Muscle of leg (tissue), 11 donors: ENCODE data around the gene FAM228B. TPM values are rescaled to one million over a fixed set of nuclear protein-coding genes. Genes with fewer than 3 reads are reported as not detected.
"Not testable (repeated sequence)": the region's sequence is repeated elsewhere in the genome, so short reads cannot be mapped to it uniquely, and the experiment has no call there.

Experiments
- DNase-seq: peaks from one replicate; pipeline ENCODE4 v3.0.0; 2013
- H3K27ac ChIP-seq: one replicate; pipeline ENCODE4 v1.5.1; 2013; ENCODE audit warnings: mild to moderate bottlenecking, low read length, control low read depth
- H3K27me3 ChIP-seq: one replicate; pipeline ENCODE4 v1.6.1; 2013; ENCODE audit warnings: low read length; ENCODE audit not compliant: control insufficient read depth, insufficient read depth
- H3K36me3 ChIP-seq: one replicate; pipeline ENCODE4 v1.6.1; 2013; ENCODE audit warnings: low read length; ENCODE audit not compliant: control insufficient read depth, insufficient read depth
- H3K4me1 ChIP-seq: one replicate; pipeline ENCODE4 v1.6.1; 2013; ENCODE audit warnings: low read length; ENCODE audit not compliant: control insufficient read depth, insufficient read depth
- H3K4me3 ChIP-seq: one replicate; pipeline ENCODE4 v1.5.1; 2013; ENCODE audit warnings: low read length, control low read depth
- H3K9me3 ChIP-seq: replicated peaks from 2 replicates; pipeline ENCODE4 v1.6.1; 2013; ENCODE audit warnings: low read depth, low read length; ENCODE audit not compliant: control insufficient read depth
- WGBS: methylation state at CpG from one replicate; pipeline ENCODE4 v1.1.5; 2013; ENCODE audit warnings: missing lambda C conversion rate; ENCODE audit not compliant: insufficient coverage; 5-methylcytosine and 5-hydroxymethylcytosine counted together
- polyA plus RNA-seq, 8 donors: library from polyadenylated mRNA; unstranded; fragments of 120-200 nt; gene quantifications; one replicate each; pipeline versions ENCODE4 v1.2.1 to v1.2.3, GENCODE V29; 2013; ENCODE audit warnings: inconsistent platforms in 1 of 8, low replicate concordance in 1 of 8; ENCODE audit not compliant: insufficient read length in 8 of 8, insufficient read depth in 1 of 8
- total RNA-seq: library from RNA; stranded (reverse); fragments of 120-200 nt; gene quantifications from one replicate; pipeline ENCODE4 v1.2.4, GENCODE V29; 2013

The FAM228B gene
- total and polyA plus RNA-seq, 9 donors = 11.2 to 31.5 (median 15.3) TPM

DNA sequence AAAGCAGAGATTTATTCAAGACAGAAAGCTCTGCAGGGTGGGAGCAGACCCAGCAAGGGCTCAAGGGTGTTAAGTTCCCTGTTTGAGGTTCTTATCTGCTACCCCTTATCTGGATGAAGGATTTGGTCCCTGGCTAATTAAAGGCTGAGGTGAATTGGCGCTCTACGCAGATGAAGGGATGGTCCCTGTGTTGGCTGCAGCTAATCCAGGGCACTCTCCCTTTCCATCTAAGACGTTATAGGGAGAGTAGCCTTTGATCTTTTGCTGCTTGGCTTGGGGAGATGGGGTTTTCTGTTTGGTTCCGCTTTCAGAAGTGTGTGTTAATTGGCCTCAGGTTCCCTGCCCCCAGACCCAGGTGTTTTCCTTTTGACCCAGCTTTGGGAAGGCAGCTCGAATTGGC is 68.6 kb downstream of the FAM228B start:
- Histone ChIP-seq H3K36me3 (no peaks in the 10 kb centered on the region), H3K4me1 (no peaks in the 10 kb centered on the region), H3K9me3 (no peaks in the 10 kb centered on the region), H3K4me3 (no peak overlapping the region), H3K27ac (no peak overlapping the region), H3K27me3 (no peaks in the 10 kb centered on the region)
- no peak for DNase-seq
- WGBS = 22% methylated on average over 2 of the region's 5 CpGs

- not testable (repeated sequence) for H3K27me3 ChIP-seq, DNase-seq, H3K27ac ChIP-seq, H3K9me3 ChIP-seq, H3K4me3 ChIP-seq, H3K4me1 ChIP-seq, H3K36me3 ChIP-seq
- WGBS = no CpG with 5 or more reads among the region's 1 CpG
Observed at GRCh38 chr2:24197213-24197612, 73.9 kb downstream of the FAM228B start.

- Histone ChIP-seq H3K9me3 (no peaks in the 10 kb centered on the region), H3K27me3 (no peaks in the 10 kb centered on the region), H3K4me3 (no peak overlapping the region), H3K27ac (no peak overlapping the region), H3K36me3 (peaks cover 24% of the 10 kb centered on the region), H3K4me1 (peaks cover 2% of the 10 kb centered on the region)
- 77% methylated on average over 9 of the region's 12 CpGs for WGBS
- no peak for DNase-seq
Observed at GRCh38 chr2:24199968-24200590, 76.8 kb downstream of the FAM228B start.

- no peak overlapping the region for H3K27ac ChIP-seq
Observed at GRCh38 chr2:24200799-24201198, 77.5 kb downstream of the FAM228B start.

DNA sequence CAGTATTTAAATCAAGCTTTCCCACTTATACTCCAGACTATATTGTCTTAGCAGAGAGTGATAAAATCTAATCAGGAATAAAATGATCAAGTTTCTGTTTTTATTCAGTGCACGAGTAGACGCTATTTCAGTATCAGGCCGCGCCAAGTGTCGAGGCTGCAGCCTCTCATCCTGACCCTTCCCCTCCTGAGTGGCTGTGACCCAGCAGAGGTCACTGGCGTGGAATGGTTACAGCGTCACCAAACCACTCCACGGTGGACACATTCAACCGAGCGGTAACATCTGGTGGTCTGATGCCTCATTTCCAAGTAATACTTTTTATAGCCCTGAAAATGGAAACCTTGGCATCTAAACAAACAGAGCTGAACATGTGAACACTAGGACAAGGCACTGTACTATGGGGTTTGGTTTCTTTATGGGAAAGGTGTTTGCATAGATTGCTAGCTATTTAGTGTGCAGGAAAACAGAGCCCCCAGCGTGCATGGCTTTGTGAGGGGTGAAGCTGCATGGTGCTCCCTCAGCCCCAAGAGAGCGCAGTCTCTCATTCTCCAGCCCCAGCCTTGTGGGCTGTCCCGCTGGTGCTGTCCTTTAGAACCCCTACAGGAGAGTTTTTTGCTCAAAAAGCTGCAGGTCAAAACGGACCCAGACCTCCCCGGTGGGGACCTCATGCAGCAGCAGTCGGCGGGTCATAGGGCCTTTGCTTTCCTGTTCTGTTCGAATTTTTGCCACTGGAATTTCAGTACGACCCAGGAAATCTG is 79.9 kb downstream of the FAM228B start:
- 75% methylated on average over 11 of the region's 19 CpGs for WGBS
- peaks cover 42% of the 10 kb centered on the region for H3K36me3 ChIP-seq

More at GRCh38 chr2:24200799-24201198, 77.5 kb downstream of the FAM228B start:
- H3K36me3 ChIP-seq = peaks cover 28% of the 10 kb centered on the region
- H3K27me3 ChIP-seq = no peaks in the 10 kb centered on the region
- DNase-seq = no peak
- WGBS = 94% methylated on average over 3 of the region's 3 CpGs
- peaks cover 2% of the 10 kb centered on the region for H3K4me1 ChIP-seq
- H3K4me3 ChIP-seq = no peak overlapping the region
- no peaks in the 10 kb centered on the region for H3K9me3 ChIP-seq

DNA sequence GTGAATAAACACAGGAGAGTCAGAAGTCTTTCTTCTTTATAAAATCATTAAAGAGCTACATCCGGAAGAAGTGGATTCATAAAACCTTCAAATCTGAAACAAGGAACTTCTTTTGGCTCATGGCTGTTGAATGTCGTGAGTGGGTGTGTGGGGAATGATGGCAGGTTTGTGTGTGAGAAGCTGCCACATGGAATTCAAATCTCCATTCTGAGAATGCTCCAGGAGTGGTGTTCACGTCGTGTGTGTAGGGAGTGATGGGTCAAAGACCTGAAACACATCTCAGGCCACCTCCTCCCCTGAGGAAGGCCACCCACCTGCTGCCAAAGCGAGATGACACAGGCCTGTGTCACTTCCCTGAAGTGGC is 80.5 kb downstream of the FAM228B start:
- peaks cover 2% of the 10 kb centered on the region for H3K4me1 ChIP-seq
- H3K27ac ChIP-seq = no peak overlapping the region
- WGBS = 37% methylated on average over 3 of the region's 5 CpGs
- no peaks in the 10 kb centered on the region for H3K9me3 ChIP-seq
- peaks cover 47% of the 10 kb centered on the region for H3K36me3 ChIP-seq
- no peak overlapping the region for H3K4me3 ChIP-seq
- H3K27me3 ChIP-seq = no peaks in the 10 kb centered on the region
- DNase-seq = no peak

More for the DNA sequence above, 79.9 kb downstream of the FAM228B start:
- Histone ChIP-seq H3K9me3 (no peaks in the 10 kb centered on the region), H3K27me3 (no peaks in the 10 kb centered on the region), H3K27ac (no peak overlapping the region), H3K4me1 (peaks cover 2% of the 10 kb centered on the region), H3K4me3 (no peak overlapping the region)
- no peak for DNase-seq

DNA sequence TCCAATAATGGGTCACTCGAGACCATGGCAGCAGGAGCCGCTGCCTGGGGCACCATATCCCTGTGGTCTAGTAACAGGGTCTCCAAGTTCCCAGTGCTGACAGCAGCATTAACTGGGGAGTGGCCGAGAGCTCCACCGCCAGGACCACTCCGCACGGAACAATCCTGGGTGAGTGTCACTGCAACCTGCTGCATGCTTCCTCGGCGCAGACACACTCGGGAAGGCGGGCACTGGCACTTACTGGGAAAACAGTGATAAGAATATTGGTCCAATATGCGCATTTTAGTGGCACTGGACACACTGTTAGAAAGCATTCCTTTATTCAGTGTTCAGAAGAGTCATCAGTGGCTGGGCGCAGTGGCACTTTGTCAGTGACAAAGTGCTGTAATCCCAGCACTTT is 81.2 kb downstream of the FAM228B start:
- Histone ChIP-seq H3K4me3 (no peak overlapping the region), H3K4me1 (peaks cover 2% of the 10 kb centered on the region), H3K27me3 (no peaks in the 10 kb centered on the region), H3K36me3 (peaks cover 54% of the 10 kb centered on the region), H3K9me3 (no peaks in the 10 kb centered on the region), H3K27ac (no peak overlapping the region)
- WGBS = 93% methylated on average over 12 of the region's 12 CpGs
- no peak for DNase-seq

GRCh38 chr2:24205131-24205530 is 81.9 kb downstream of the FAM228B start:
- DNase-seq = no peak
- no peaks in the 10 kb centered on the region for H3K9me3 ChIP-seq
- H3K27me3 ChIP-seq = no peaks in the 10 kb centered on the region
- WGBS = 86% methylated on average over 4 of the region's 4 CpGs
- H3K27ac ChIP-seq = no peak overlapping the region
- H3K4me1 ChIP-seq = peaks cover 2% of the 10 kb centered on the region
- peaks cover 61% of the 10 kb centered on the region for H3K36me3 ChIP-seq
- no peak overlapping the region for H3K4me3 ChIP-seq

DNA sequence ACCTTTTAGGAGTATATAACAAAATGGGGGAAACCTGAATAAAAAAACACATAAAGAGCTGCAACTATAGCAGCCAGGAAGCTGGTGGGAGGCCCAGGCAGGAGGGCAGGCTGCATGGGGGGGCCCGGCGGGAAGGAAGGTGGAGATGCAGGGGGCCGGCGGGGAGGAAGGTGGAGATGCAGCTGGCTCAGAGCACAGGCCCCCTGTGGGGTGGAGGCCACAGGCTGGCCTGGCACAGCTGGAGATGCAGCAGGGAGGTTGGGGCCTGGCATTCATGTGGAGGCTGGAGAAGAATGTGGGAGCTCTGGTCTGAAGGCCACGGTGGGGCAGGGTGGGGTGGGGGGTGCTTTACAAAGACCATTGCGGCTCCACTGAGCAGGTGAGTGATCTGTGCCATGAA is 83.0 kb downstream of the FAM228B start:
- no peak overlapping the region for H3K4me3 ChIP-seq
- H3K27ac ChIP-seq = no peak overlapping the region
- H3K36me3 ChIP-seq = peaks cover 68% of the 10 kb centered on the region
- no peaks in the 10 kb centered on the region for H3K27me3 ChIP-seq
- no peaks in the 10 kb centered on the region for H3K9me3 ChIP-seq
- no peak for DNase-seq
- 78% methylated on average over 6 of the region's 6 CpGs for WGBS
- H3K4me1 ChIP-seq = peaks cover 2% of the 10 kb centered on the region

- Histone ChIP-seq H3K9me3 (no peaks in the 10 kb centered on the region), H3K27me3 (no peaks in the 10 kb centered on the region), H3K4me3 (no peak overlapping the region), H3K4me1 (peaks cover 2% of the 10 kb centered on the region), H3K36me3 (peaks cover 68% of the 10 kb centered on the region), H3K27ac (no peak overlapping the region)
- DNase-seq = no peak
- WGBS = 85% methylated on average over 8 of the region's 8 CpGs
Observed at GRCh38 chr2:24206714-24207113, 83.4 kb downstream of the FAM228B start.
